NCI-H2196 treated with DMSO at 0.1 percent for 48 hours (cell line): ENCODE measurements around the gene RTN4R.
"Not testable (repeated sequence)": the region's sequence is repeated elsewhere in the genome, so short reads cannot be mapped to it uniquely, and the experiment has no call there.

Experiments
- DNase-seq: peaks from one replicate; lab custom pipeline; 2025; ENCODE audit not compliant: unreplicated experiment; lab: John Stamatoyannopoulos, UW

Gene RTN4R

DNA sequence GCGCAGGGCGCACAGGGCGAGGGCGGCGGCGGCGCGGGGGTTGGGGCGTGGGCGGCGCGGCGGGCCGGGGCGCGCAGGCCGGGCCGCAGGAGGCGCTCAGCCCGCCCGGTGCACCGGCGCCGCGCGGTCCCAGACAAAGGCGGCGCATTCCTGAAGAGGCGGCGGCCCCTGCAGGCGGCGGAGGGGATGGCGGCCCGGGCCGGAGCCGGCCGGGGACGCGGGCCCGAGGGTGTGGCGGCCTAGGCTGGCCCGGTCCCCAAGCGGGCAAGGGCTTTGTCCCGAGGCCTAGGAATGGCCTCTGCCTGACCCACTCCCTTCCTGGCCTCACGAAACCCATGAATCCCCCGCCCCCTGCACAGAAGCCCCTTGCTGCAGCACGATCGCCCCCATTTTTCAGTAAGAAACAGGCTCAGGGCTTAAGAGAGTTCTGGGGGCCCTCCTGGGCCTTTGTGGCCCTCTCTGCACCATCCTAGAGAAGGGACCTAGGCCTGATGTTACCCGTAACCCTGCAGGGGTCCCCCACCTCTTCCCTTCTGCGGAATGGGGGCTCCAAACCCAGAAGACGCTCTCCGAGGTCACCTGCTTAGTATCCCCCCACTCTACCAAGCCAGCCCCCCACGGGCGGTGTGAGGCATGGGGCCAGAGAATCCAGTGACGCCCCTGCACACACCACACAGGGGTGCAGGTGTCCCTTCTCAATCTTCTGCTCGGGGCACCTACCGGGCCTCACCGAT, at the start of gene RTN4R:
TSS of gene RTN4R (minus strand) at position 40 of the 734 bp plus-strand sequence. CDS start 226 bp downstream, outside the sequence.
- no peak for DNase-seq

DNA sequence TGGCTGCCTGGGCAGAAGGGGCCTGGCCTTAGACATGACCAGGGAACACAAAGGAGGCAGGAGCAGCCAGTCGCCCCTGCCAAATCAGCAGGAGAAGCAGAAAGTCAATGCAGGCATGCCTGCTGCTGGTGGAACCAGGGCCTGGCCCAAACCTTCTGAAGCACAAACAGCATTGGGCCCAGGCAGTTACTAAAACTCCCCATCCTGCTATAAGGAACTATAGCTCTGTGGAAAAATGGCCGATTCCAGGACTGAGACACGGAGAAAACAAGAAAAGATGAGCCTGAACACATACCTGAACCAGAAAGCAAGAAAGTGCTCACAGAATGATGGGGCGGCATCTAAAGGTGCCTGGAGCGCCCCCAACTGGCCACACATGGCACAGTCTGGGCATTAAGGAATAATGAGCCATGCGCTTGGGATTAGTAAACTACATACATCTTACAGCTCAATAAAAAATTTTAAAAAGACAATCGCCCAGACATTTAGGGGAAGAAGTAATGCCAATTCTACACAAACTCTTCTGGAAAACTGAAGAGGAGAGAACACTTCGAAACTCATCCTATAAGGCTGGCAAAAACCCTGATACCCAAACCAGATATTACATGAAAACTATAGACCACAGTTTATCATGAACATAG, 49.4 kb upstream of the RTN4R start:
- DNase-seq: not testable (repeated sequence)

DNA sequence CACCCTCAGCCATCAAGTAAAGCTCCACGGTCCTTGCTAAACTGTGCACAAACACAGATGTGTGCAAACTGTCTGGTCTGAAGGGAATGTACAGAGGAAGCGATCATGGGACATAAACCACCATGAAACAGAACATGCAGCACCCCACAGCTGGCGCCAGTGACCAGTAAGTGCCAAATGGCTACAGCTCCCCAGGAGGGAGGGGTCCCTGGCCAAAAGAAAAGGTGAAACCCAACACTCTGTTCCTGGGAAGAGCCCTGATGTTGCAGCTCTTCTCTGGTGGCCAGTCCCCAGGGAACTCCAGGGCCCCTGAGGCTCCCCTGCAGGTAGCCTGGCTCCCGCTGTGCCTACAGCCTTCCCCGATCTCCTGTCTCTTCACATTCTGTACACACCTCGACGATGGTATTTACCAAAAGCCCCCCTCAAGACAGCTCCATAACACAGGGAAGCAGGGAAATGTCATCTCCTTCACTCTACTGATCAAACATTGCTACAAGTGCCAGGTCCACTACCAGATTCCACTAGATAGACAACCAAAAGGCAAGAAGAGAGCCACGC, 48.8 kb upstream of the RTN4R start:
- no peak for DNase-seq

DNA sequence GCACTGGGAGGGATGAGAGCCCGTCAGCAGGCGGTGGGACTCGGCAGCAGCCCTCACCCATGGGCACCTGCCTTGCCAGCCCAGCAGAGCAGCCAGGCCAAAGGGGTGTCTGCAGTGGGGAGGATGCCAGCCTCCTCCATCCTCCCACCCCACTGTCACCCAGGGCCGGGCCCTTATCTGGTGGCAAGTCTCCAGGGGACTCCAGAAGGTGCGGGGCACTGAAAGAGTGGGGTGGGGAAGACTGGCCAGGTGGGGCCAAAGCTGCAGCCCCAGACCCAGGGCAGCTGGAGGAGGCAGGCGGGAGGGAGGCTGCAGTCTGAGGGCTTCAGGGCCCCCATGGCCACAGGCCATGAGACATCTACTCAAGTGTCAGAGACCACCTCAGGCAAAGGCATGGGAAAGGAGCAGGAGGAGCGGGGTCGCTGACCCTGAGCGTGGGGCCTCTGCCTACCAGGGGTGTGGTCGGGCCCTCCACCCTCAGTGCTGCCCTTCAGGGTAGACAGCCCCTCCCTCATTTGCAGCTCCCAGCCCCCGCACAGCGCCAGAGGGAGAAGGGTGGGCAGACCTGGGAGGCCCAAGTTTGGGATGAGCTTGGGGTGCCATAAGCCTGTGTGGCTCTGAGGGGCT, 48.2 kb upstream of the RTN4R start:
- no peak for DNase-seq

- no peak for DNase-seq
These were observed 47.5 kb upstream of the RTN4R start for GRCh38 chr22:20315337-20316216.

GRCh38 chr22:20314741-20315336, 46.7 kb upstream of the RTN4R start:
- not testable (repeated sequence) for DNase-seq

DNA sequence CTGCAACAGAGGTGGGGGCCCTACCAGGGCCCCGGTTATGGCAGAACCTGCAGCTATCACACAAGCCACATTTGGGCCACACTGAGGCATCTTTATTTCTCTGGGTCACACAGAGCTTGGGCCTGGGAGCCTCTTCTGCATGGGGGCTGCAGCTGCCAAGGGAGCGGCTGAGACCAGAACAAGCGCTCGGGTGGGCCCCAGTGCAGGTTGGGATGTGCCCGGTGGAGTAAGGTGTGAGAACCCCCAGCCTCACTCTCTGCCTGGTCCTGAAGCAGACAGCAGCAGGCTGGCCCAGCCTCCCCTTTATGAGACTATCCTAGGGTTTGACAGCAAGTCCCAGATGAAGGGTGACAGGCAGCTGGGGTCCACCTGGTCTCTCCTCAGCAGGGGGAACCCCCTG, 46.1 kb upstream of the RTN4R start:
- DNase-seq: not testable (repeated sequence)

GRCh38 chr22:20313306-20314077, 45.4 kb upstream of the RTN4R start:
- DNase-seq: not testable (repeated sequence)

GRCh38 chr22:20312396-20313191, 44.5 kb upstream of the RTN4R start:
- no peak for DNase-seq

GRCh38 chr22:20311249-20312062, 43.3 kb upstream of the RTN4R start:
- not testable (repeated sequence) for DNase-seq

GRCh38 chr22:20310773-20311172, 42.7 kb upstream of the RTN4R start:
- not testable (repeated sequence) for DNase-seq

GRCh38 chr22:20310180-20310579, 42.1 kb upstream of the RTN4R start:
- not testable (repeated sequence) for DNase-seq

- not testable (repeated sequence) for DNase-seq
These were observed 40.9 kb upstream of the RTN4R start for GRCh38 chr22:20308806-20309650.

DNA sequence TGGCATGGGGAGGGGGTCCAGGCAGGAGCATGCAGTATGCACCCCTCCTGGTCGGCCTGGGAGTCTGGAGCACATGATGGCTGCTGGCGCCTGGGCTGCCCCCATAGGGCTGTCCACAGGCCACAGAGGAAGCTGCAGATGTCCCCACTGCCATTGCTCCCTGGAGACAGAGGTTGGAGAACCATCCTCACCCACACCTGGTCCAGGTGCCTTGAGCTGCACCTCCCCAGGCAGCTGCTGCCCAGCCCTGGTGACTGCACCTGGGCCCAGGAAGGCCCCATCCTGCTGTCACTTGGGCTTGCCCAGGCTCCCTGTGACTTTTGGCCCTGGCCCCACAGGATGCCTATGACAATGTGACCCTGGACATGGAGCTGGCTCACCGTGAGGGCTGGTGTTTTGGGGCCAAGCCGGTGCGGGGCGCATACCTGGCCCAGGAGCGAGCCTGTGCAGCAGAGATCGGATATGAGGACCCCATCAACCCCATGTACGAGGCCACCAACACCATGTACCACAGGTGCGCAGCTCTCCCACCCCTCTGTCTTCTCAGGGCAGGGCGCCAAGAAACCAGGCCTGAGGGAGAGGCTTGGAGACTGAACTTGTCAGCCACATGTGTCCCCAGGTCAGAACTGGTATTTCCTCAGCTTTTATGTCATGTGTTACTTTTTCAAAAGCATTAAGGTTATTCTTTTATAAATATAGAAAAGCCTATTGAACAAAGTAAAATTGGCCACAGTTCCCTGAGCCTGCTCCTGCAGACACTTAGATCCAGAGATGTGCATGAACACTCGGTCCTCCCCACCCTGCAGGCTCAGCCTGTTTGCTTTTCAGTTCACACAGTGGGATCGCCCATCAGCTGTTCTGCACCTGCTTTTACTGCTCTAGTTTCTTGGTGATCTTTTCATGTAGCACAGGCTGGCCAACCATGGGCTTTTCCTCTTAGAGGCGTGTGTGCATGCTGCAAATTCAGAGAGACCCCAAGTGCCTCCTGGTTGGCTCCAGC, 39.6 kb upstream of the RTN4R start:
- not testable (repeated sequence) for DNase-seq

DNA sequence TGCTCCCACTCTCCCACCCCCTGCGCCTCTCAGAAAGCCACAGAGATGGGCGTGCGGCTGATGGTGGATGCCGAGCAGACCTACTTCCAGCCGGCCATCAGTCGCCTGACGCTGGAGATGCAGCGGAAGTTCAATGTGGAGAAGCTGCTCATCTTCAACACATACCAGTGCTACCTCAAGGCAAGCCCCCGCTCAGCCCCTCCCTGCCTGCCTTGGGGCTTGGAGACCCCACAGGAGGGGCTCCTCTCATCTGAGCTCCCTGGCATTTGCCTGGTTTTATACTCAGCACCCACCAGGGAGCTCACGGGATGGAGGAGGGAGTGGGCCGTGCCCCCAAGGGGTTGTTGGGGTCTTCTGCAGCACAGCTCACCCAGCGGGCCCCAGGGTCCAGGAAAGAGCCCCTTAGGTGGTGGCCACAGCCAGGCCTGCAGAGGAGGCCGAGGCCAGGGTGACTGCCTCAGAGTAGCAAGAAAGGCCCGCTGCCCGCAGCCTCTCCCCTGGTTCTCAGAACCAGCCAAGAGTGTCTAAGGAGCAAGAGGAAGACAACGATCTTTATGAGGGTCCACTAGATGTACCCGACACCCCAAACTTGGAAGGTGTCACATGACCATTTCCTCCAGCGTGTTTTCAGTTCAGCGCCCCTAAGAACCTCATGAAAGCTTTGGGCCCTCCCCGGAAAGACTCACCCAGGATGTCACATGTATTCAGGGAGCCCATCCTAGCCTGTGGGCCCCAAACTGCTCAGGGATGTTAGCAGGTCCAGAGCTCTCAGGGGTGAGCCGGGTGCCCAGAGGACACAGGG, 38.7 kb upstream of the RTN4R start:
- not testable (repeated sequence) for DNase-seq
